MM.1S (cell line): ENCODE data around the gene RTN4RL1.
A peak's percentile ranks its signal among the peaks of the same experiment; 100 is the strongest.

ENCODE experiments used
- DNase-seq: peaks from one replicate; pipeline ENCODE4 v3.0.0-alpha.2; 2015
- H2AFZ ChIP-seq: fragments of 300-600 bp; sonication (generic); 2 replicates; pipeline ENCODE4 v1.6.0; 2016; ENCODE audit warnings: antibody characterized with exemption, low read length
- H3F3A ChIP-seq: fragments of 300-600 bp; sonication (generic); 2 replicates; pipeline ENCODE4 v1.6.1; 2016; ENCODE audit warnings: mild to moderate bottlenecking, antibody characterized with exemption, low read length, moderate library complexity, mixed read lengths; ENCODE audit not compliant: insufficient read depth
- H3K27ac ChIP-seq: fragments of 300-600 bp; sonication (generic); 2 replicates; pipeline ENCODE4 v1.5.1; 2016; ENCODE audit warnings: mild to moderate bottlenecking, low read length
- H3K27me3 ChIP-seq: fragments of 300-600 bp; sonication (generic); replicated peaks from 2 replicates; pipeline ENCODE4 v1.6.0; 2016; ENCODE audit warnings: low read length; ENCODE audit not compliant: insufficient read depth
- H3K36me3 ChIP-seq: fragments of 300-600 bp; sonication (generic); replicated peaks from 2 replicates; pipeline ENCODE4 v1.6.1; 2016; ENCODE audit warnings: mild to moderate bottlenecking, low read length, mixed read lengths; ENCODE audit not compliant: insufficient read depth
- H3K4me1 ChIP-seq: fragments of 300-600 bp; sonication (generic); 2 replicates; pipeline ENCODE4 v1.6.1; 2016; ENCODE audit warnings: low read length, mixed read lengths
- H3K4me2 ChIP-seq: fragments of 300-600 bp; sonication (generic); 2 replicates; pipeline ENCODE4 v1.6.0; 2016; ENCODE audit warnings: low read depth, low read length
- H3K4me3 ChIP-seq: fragments of 300-600 bp; sonication (generic); 2 replicates; pipeline ENCODE4 v1.5.1; 2016; ENCODE audit warnings: low read length, mixed read lengths
- H3K79me2 ChIP-seq: fragments of 300-600 bp; sonication (generic); 2 replicates; pipeline ENCODE4 v1.6.1; 2016; ENCODE audit warnings: mixed run types, low read length, mixed read lengths
- H3K9ac ChIP-seq: fragments of 300-600 bp; sonication (generic); 2 replicates; pipeline ENCODE4 v1.6.1; 2016; ENCODE audit warnings: low read length, mixed read lengths
- H3K9me2 ChIP-seq: fragments of 300-600 bp; sonication (generic); replicated peaks from 2 replicates; pipeline ENCODE4 v1.6.1; 2016; ENCODE audit warnings: mild to moderate bottlenecking, low read length, mixed read lengths; ENCODE audit not compliant: insufficient read depth
- H3K9me3 ChIP-seq: fragments of 300-600 bp; sonication (generic); replicated peaks from 2 replicates; pipeline ENCODE4 v1.6.1; 2016; ENCODE audit warnings: mild to moderate bottlenecking, low read length, mixed read lengths; ENCODE audit not compliant: insufficient read depth
- H4K20me1 ChIP-seq: fragments of 300-600 bp; sonication (generic); 2 replicates; pipeline ENCODE4 v1.6.1; 2016; ENCODE audit warnings: mild to moderate bottlenecking, low read length, moderate library complexity, mixed read lengths; ENCODE audit not compliant: insufficient read depth
- CTCF ChIP-seq: fragments of 300-600 bp; sonication (generic); IDR thresholded peaks from 2 replicates; pipeline ENCODE4 v1.5.1; 2016; ENCODE audit warnings: antibody characterized with exemption, low read length, mixed read lengths
- EZH2 ChIP-seq: fragments of 300-600 bp; sonication (generic); optimal IDR thresholded peaks from 2 replicates; pipeline ENCODE3; 2017; ENCODE audit warnings: low read depth, mild to moderate bottlenecking, antibody characterized with exemption, low read length, mixed read lengths
- EZH2phosphoT487 ChIP-seq: fragments of 300-600 bp; sonication (generic); IDR thresholded peaks from 2 replicates; pipeline ENCODE4 v1.6.1; 2018; ENCODE audit warnings: antibody characterized with exemption, low read length

RTN4RL1 gene

GRCh38 chr17:1907909-1908698, 117.0 kb downstream of the RTN4RL1 start:
- no peak overlapping the region for H2AFZ ChIP-seq
- no peaks in the 10 kb centered on the region for H3K9me3 ChIP-seq
- H3K79me2 ChIP-seq: no peaks in the 10 kb centered on the region
- TF ChIP-seq EZH2: no peak
- no peak for TF ChIP-seq CTCF
- TF ChIP-seq EZH2phosphoT487: no peak
- no peaks in the 10 kb centered on the region for H3K9me2 ChIP-seq
- H3K4me3 ChIP-seq: no peak overlapping the region
- no peaks in the 10 kb centered on the region; the same call in 1 of the 2 replicates for H3K4me1 ChIP-seq
- no peak for DNase-seq
- H3K4me2 ChIP-seq: peak overlapping the region; percentile 49
- H3K9ac ChIP-seq: no peak overlapping the region
- H4K20me1 ChIP-seq: 0 out of 2 replicates have a peak, but pooled peaks cover 4% of the 10 kb centered on the region
- H3K27ac ChIP-seq: no peak overlapping the region
- no peaks in the 10 kb centered on the region; the same call in 1 of the 2 replicates for H3F3A ChIP-seq
- no peaks in the 10 kb centered on the region for H3K36me3 ChIP-seq
- H3K27me3 ChIP-seq: peaks cover 63% of the 10 kb centered on the region

GRCh38 chr17:1907216-1907631, 117.9 kb downstream of the RTN4RL1 start:
- H3K79me2 ChIP-seq: no peaks in the 10 kb centered on the region
- peaks cover 55% of the 10 kb centered on the region for H3K27me3 ChIP-seq
- H3K9ac ChIP-seq: no peak overlapping the region
- H3K27ac ChIP-seq: no peak overlapping the region
- H3K4me3 ChIP-seq: no peak overlapping the region
- no peak overlapping the region for H3K4me2 ChIP-seq
- no peaks in the 10 kb centered on the region for H3K9me2 ChIP-seq
- no peaks in the 10 kb centered on the region; the same call in 1 of the 2 replicates for H3F3A ChIP-seq
- H3K4me1 ChIP-seq: no peaks in the 10 kb centered on the region; the same call in 1 of the 2 replicates
- H3K9me3 ChIP-seq: no peaks in the 10 kb centered on the region
- no peaks in the 10 kb centered on the region for H3K36me3 ChIP-seq
- H4K20me1 ChIP-seq: 0 out of 2 replicates have a peak, but pooled peaks cover 4% of the 10 kb centered on the region
- no peak for TF ChIP-seq EZH2
- no peak for TF ChIP-seq EZH2phosphoT487
- no peak for TF ChIP-seq CTCF
- H2AFZ ChIP-seq: no peak overlapping the region
- DNase-seq: no peak

- Histone ChIP-seq H3K27ac (no peak overlapping the region), H3K4me3 (no peak overlapping the region), H3K36me3 (no peaks in the 10 kb centered on the region), H3K4me1 (no peaks in the 10 kb centered on the region; the same call in 1 of the 2 replicates), H2AFZ (no peak overlapping the region), H3K9me2 (no peaks in the 10 kb centered on the region), H3K9me3 (no peaks in the 10 kb centered on the region), H3K79me2 (no peaks in the 10 kb centered on the region), H3K4me2 (no peak overlapping the region), H3K9ac (no peak overlapping the region), H3K27me3 (peaks cover 49% of the 10 kb centered on the region), H4K20me1 (0 out of 2 replicates have a peak, but pooled peaks cover under 1% of the 10 kb centered on the region), H3F3A (no peaks in the 10 kb centered on the region; the same call in 1 of the 2 replicates)
- DNase-seq: no peak
- TF ChIP-seq CTCF (no peak), EZH2 (no peak)
Observed at GRCh38 chr17:1906662-1907101, 118.5 kb downstream of the RTN4RL1 start.
